ENCODE measurements around the gene FBN1.

FBN1 gene

GRCh38 chr15:48569591-48570302 is 75.8 kb downstream of the FBN1 start:
- Histone ChIP-seq H3K4me3 (ENCODE audit: low read depth, low read length) (no peak overlapping the region), H3K4me1 (ENCODE audit: control insufficient read depth, insufficient read depth, low read length) (peaks cover 8% of the 10 kb centered on the region), H3K27ac (ENCODE audit: extremely low read depth, low read depth, low read length) (no peak overlapping the region), H3K36me3 (ENCODE audit: control insufficient read depth in 2 of 2, insufficient read depth in 1 of 2, low read length in 2 of 2) (no peaks in the 10 kb centered on the region), H3K9me3 (ENCODE audit: control insufficient read depth, insufficient read depth, low read depth, low read length) (no peaks in the 10 kb centered on the region)
- ChIA-PET CTCF (interaction anchor here (0.7 kb wide), 1 partner anchor 9 kb away, joined by 3 read pairs; no protein-coding TSS in a partner anchor), POLR2A (no interaction called here)
- TF ChIP-seq ZNF600 (tag by site-specific recombination; IDR thresholded peaks at IDR 0.05) (no peak), ZNF768 (tag by site-specific recombination; IDR thresholded peaks at IDR 0.05) (no peak), ZNF423 (tag by site-specific recombination; IDR thresholded peaks at IDR 0.05) (no peak), ZNF239 (tag by site-specific recombination; IDR thresholded peaks at IDR 0.05) (no peak), ZNF221 (tag by site-specific recombination; IDR thresholded peaks at IDR 0.05; ENCODE audit: borderline replicate concordance) (no peak), ZNF146 (tag by site-specific recombination; IDR thresholded peaks at IDR 0.05) (no peak), ZNF335 (tag by site-specific recombination; conservative IDR thresholded peaks at IDR 0.05) (no peak), ZNF175 (tag by site-specific recombination; IDR thresholded peaks at IDR 0.05) (no peak)
- TF ChIP-seq, protein P1, sequence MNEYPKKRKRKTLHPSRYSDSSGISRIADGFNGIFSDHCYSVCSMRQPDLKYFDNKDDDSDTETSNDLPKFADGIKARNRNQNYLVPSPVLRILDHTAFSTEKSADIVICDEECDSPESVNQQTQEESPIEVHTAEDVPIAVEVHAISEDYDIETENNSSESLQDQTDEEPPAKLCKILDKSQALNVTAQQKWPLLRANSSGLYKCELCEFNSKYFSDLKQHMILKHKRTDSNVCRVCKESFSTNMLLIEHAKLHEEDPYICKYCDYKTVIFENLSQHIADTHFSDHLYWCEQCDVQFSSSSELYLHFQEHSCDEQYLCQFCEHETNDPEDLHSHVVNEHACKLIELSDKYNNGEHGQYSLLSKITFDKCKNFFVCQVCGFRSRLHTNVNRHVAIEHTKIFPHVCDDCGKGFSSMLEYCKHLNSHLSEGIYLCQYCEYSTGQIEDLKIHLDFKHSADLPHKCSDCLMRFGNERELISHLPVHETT (tag by site-specific recombination; IDR thresholded peaks at IDR 0.05): no peak
- TF ChIP-seq, protein P2, sequence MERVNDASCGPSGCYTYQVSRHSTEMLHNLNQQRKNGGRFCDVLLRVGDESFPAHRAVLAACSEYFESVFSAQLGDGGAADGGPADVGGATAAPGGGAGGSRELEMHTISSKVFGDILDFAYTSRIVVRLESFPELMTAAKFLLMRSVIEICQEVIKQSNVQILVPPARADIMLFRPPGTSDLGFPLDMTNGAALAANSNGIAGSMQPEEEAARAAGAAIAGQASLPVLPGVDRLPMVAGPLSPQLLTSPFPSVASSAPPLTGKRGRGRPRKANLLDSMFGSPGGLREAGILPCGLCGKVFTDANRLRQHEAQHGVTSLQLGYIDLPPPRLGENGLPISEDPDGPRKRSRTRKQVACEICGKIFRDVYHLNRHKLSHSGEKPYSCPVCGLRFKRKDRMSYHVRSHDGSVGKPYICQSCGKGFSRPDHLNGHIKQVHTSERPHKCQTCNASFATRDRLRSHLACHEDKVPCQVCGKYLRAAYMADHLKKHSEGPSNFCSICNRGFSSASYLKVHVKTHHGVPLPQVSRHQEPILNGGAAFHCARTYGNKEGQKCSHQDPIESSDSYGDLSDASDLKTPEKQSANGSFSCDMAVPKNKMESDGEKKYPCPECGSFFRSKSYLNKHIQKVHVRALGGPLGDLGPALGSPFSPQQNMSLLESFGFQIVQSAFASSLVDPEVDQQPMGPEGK (tag by site-specific recombination; IDR thresholded peaks at IDR 0.05): no peak
- TF ChIP-seq, protein P3, sequence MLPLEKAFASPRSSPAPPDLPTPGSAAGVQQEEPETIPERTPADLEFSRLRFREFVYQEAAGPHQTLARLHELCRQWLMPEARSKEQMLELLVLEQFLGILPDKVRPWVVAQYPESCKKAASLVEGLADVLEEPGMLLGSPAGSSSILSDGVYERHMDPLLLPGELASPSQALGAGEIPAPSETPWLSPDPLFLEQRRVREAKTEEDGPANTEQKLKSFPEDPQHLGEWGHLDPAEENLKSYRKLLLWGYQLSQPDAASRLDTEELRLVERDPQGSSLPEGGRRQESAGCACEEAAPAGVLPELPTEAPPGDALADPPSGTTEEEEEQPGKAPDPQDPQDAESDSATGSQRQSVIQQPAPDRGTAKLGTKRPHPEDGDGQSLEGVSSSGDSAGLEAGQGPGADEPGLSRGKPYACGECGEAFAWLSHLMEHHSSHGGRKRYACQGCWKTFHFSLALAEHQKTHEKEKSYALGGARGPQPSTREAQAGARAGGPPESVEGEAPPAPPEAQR (tag by site-specific recombination; IDR thresholded peaks at IDR 0.05): no peak
- TF ChIP-seq, protein P4, sequence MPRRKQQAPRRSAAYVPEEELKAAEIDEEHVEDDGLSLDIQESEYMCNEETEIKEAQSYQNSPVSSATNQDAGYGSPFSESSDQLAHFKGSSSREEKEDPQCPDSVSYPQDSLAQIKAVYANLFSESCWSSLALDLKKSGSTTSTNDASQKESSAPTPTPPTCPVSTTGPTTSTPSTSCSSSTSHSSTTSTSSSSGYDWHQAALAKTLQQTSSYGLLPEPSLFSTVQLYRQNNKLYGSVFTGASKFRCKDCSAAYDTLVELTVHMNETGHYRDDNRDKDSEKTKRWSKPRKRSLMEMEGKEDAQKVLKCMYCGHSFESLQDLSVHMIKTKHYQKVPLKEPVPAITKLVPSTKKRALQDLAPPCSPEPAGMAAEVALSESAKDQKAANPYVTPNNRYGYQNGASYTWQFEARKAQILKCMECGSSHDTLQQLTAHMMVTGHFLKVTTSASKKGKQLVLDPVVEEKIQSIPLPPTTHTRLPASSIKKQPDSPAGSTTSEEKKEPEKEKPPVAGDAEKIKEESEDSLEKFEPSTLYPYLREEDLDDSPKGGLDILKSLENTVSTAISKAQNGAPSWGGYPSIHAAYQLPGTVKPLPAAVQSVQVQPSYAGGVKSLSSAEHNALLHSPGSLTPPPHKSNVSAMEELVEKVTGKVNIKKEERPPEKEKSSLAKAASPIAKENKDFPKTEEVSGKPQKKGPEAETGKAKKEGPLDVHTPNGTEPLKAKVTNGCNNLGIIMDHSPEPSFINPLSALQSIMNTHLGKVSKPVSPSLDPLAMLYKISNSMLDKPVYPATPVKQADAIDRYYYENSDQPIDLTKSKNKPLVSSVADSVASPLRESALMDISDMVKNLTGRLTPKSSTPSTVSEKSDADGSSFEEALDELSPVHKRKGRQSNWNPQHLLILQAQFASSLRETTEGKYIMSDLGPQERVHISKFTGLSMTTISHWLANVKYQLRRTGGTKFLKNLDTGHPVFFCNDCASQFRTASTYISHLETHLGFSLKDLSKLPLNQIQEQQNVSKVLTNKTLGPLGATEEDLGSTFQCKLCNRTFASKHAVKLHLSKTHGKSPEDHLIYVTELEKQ (tag by site-specific recombination; IDR thresholded peaks at IDR 0.05; ENCODE audit: borderline replicate concordance): no peak
- TF ChIP-seq, protein P5, sequence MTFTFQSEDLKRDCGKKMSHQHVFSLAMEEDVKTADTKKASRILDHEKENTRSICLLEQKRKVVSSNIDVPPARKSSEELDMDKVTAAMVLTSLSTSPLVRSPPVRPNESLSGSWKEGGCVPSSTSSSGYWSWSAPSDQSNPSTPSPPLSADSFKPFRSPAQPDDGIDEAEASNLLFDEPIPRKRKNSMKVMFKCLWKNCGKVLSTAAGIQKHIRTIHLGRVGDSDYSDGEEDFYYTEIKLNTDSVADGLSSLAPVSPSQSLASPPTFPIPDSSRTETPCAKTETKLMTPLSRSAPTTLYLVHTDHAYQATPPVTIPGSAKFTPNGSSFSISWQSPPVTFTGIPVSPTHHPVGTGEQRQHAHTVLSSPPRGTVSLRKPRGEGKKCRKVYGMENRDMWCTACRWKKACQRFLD (tag by site-specific recombination; IDR thresholded peaks at IDR 0.05): no peak

GRCh38 chr15:48566668-48567067 is 78.8 kb downstream of the FBN1 start:
- no peak overlapping the region for H3K4me3 ChIP-seq (ENCODE audit: low read depth, low read length)
- ChIA-PET POLR2A (no interaction called here), CTCF (no interaction called here)
- no peaks in the 10 kb centered on the region for H3K9me3 ChIP-seq (ENCODE audit: control insufficient read depth, insufficient read depth, low read depth, low read length)
- no peak for TF ChIP-seq KLF16 (tag by site-specific recombination; IDR thresholded peaks at IDR 0.05)
- no peak overlapping the region for H3K27ac ChIP-seq (ENCODE audit: extremely low read depth, low read depth, low read length)
- no peaks in the 10 kb centered on the region for H3K36me3 ChIP-seq (ENCODE audit: control insufficient read depth in 2 of 2, insufficient read depth in 1 of 2, low read length in 2 of 2)
- H3K4me1 ChIP-seq (ENCODE audit: control insufficient read depth, insufficient read depth, low read length): peaks cover 8% of the 10 kb centered on the region

All from HEK293 (cell line).